HG02970 (cell line): ENCODE results near the gene NDUFB10.
A peak's percentile ranks its signal among the peaks of the same experiment; 100 is the strongest.
"Not testable (repeated sequence)": the region's sequence is repeated elsewhere in the genome, so short reads cannot be mapped to it uniquely, and the experiment has no call there.

Experiments
- ATAC-seq: cut with Tn5 transposase; IDR thresholded peaks from one replicate; pipeline ENCODE4 v1.9.1; 2021; ENCODE audit warnings: mild to moderate bottlenecking, moderate library complexity, moderate number of reproducible peaks; ENCODE audit not compliant: unreplicated experiment, low FRiP score

NDUFB10 gene

GRCh38 chr16:1923299-1924034, 35.9 kb upstream of the NDUFB10 start:
- ATAC-seq, result no peak

- no peak for ATAC-seq
These were observed 35.2 kb upstream of the NDUFB10 start for GRCh38 chr16:1924095-1924494.

- no peak for ATAC-seq
These were observed 33.1 kb upstream of the NDUFB10 start for GRCh38 chr16:1926271-1926670.

- ATAC-seq, result no peak
These were observed 30.2 kb upstream of the NDUFB10 start for GRCh38 chr16:1929105-1929504.

GRCh38 chr16:1929578-1930337, 29.6 kb upstream of the NDUFB10 start:
- peak; percentile 91 for ATAC-seq

- ATAC-seq, result no peak
These were observed 29.0 kb upstream of the NDUFB10 start for GRCh38 chr16:1930338-1930720.

- no peak for ATAC-seq
These were observed 27.0 kb upstream of the NDUFB10 start for GRCh38 chr16:1932050-1933028.

- ATAC-seq, result no peak
These were observed 26.2 kb upstream of the NDUFB10 start for GRCh38 chr16:1933097-1933661.

- ATAC-seq, result no peak
These were observed 22.3 kb upstream of the NDUFB10 start for GRCh38 chr16:1936945-1937479.

- no peak for ATAC-seq
These were observed 21.0 kb upstream of the NDUFB10 start for GRCh38 chr16:1938316-1938715.

GRCh38 chr16:1938910-1939309, 20.4 kb upstream of the NDUFB10 start:
- ATAC-seq, result no peak

- not testable (repeated sequence) for ATAC-seq
These were observed 19.5 kb upstream of the NDUFB10 start for GRCh38 chr16:1939833-1940232.

GRCh38 chr16:1940273-1941161, 18.8 kb upstream of the NDUFB10 start:
- ATAC-seq, result no peak

GRCh38 chr16:1941162-1942046, 17.9 kb upstream of the NDUFB10 start:
- no peak for ATAC-seq

GRCh38 chr16:1942047-1942809, 17.1 kb upstream of the NDUFB10 start:
- no peak for ATAC-seq

- peak; percentile 88 for ATAC-seq
These were observed 16.3 kb upstream of the NDUFB10 start, which contains the start of gene MSRB1 for GRCh38 chr16:1942810-1943726. MSRB1 (minus strand) TSS chr16:1943199; CDS start chr16:1943156, 43 bp downstream.
